SK-N-SH treated with all-trans-retinoic acid at 6 μM for 48 hours (cell line): ENCODE results near the gene NR5A2.

Experiments
- ARNTL ChIP-seq: fragments of 450-650 bp; formaldehyde crosslinking; IDR thresholded peaks from 2 replicates; pipeline ENCODE4 v1.5.0; 2020; ENCODE audit warnings: low read depth, mild to moderate bottlenecking, moderate library complexity, borderline replicate concordance
- SNAI2 ChIP-seq: fragments of 250-450 bp; sonication (Bioruptor Pico); IDR thresholded peaks from 2 replicates; pipeline ENCODE4 v1.5.0; 2020; ENCODE audit warnings: mild to moderate bottlenecking, moderate library complexity
- ZFP3 ChIP-seq: fragments of 250-450 bp; sonication (Bioruptor Pico); IDR thresholded peaks from 2 replicates; pipeline ENCODE4 v1.5.0; 2020; ENCODE audit warnings: mild to moderate bottlenecking, moderate library complexity
- ZNF8 ChIP-seq: fragments of 450-650 bp; formaldehyde crosslinking; IDR thresholded peaks from 2 replicates; pipeline ENCODE4 v1.5.0; 2020; ENCODE audit warnings: mild to moderate bottlenecking, moderate library complexity

- no peak for TF ChIP-seq SNAI2
- TF ChIP-seq ARNTL (CRISPR knock-in tag), result no peak
- TF ChIP-seq ZFP3 (CRISPR knock-in tag), result no peak
- TF ChIP-seq ZNF8 (CRISPR knock-in tag), result no peak
These were observed 13.1 kb downstream of the NR5A2 start for GRCh38 chr1:200040481-200041138.
